Left kidney (tissue), 8 donors: Measurements from ENCODE around the gene POLR1F. TPM values are rescaled to one million over a fixed set of nuclear protein-coding genes. Genes with fewer than 3 reads are reported as not detected.
"Not testable (repeated sequence)": the region's sequence is repeated elsewhere in the genome, so short reads cannot be mapped to it uniquely, and the experiment has no call there.

Source experiments
- DNase-seq: peaks from one replicate; pipeline ENCODE4 v3.0.0-alpha.2; 2013
- long read RNA-seq, 8 donors: transcript quantifications; one replicate each; lab custom pipeline, GENCODE V29; 2026
- polyA plus RNA-seq: library from polyadenylated mRNA; unstranded; fragments of 120-200 nt; gene quantifications from one replicate; pipeline ENCODE4 v1.2.1, GENCODE V29; 2013; ENCODE audit not compliant: insufficient read length

The POLR1F gene
- 25.5 TPM for polyA plus RNA-seq
- long read RNA-seq, donor 1, transcript TWISTNB-202 (2 exons, 427 nt): minor isoform, 7 of 26 reads
- long read RNA-seq, donor 1, transcript TWISTNB-201 (4 exons, 3,942 nt): major isoform, 19 of 26 reads
- long read RNA-seq, donor 1, partial matches to known transcripts: 0 of 26 reads
- long read RNA-seq, donor 1, other reads (novel, unspliced or antisense): 0 of 26 reads
- long read RNA-seq, donor 2, transcript TWISTNB-201 (4 exons, 3,942 nt): major isoform, 15 of 19 reads
- long read RNA-seq, donor 2, partial matches to known transcripts: 0 of 19 reads
- long read RNA-seq, donor 2, other reads (novel, unspliced or antisense): 0 of 19 reads
- long read RNA-seq, donor 3, transcript TWISTNB-201 (4 exons, 3,942 nt): major isoform, 17 of 21 reads
- long read RNA-seq, donor 3, partial matches to known transcripts: 0 of 21 reads
- long read RNA-seq, donor 3, other reads (novel, unspliced or antisense): 0 of 21 reads
- long read RNA-seq, donor 4, partial matches to known transcripts: 0 of 3 reads
- long read RNA-seq, donor 4, other reads (novel, unspliced or antisense): 0 of 3 reads
- long read RNA-seq, donor 5, transcript TWISTNB-201 (4 exons, 3,942 nt): major isoform, 20 of 21 reads
- long read RNA-seq, donor 5, partial matches to known transcripts: 0 of 21 reads
- long read RNA-seq, donor 5, other reads (novel, unspliced or antisense): 0 of 21 reads
- long read RNA-seq, donor 6, transcript TWISTNB-201 (4 exons, 3,942 nt): major isoform, 19 of 24 reads
- long read RNA-seq, donor 6, transcript TWISTNB-202 (2 exons, 427 nt): minor isoform, 5 of 24 reads
- long read RNA-seq, donor 6, partial matches to known transcripts: 0 of 24 reads
- long read RNA-seq, donor 6, other reads (novel, unspliced or antisense): 0 of 24 reads
- long read RNA-seq, donor 7, transcript TWISTNB-201 (4 exons, 3,942 nt): major isoform, 26 of 32 reads
- long read RNA-seq, donor 7, transcript TWISTNB-202 (2 exons, 427 nt): minor isoform, 6 of 32 reads
- long read RNA-seq, donor 7, partial matches to known transcripts: 0 of 32 reads
- long read RNA-seq, donor 7, other reads (novel, unspliced or antisense): 0 of 32 reads
- long read RNA-seq, donor 8, transcript TWISTNB-201 (4 exons, 3,942 nt): major isoform, 10 of 12 reads
- long read RNA-seq, donor 8, partial matches to known transcripts: 0 of 12 reads
- long read RNA-seq, donor 8, other reads (novel, unspliced or antisense): 0 of 12 reads

GRCh38 chr7:19708397-19709248 is at the start of gene POLR1F:
TSS of gene POLR1F (minus strand) at chr7:19709037. CDS start at chr7:19709016, 21 bp downstream.
- DNase-seq: peak; percentile 98

- DNase-seq: peak; percentile 29
These were observed 45.8 kb upstream of the POLR1F start for GRCh38 chr7:19754521-19755116.

- DNase-seq: no peak
These were observed 43.2 kb upstream of the POLR1F start for GRCh38 chr7:19752020-19752419.

- no peak for DNase-seq
These were observed 40.8 kb upstream of the POLR1F start for GRCh38 chr7:19749658-19750057.

GRCh38 chr7:19747740-19748339 is 39.0 kb upstream of the POLR1F start:
- peak; percentile 14 for DNase-seq

- DNase-seq: no peak
These were observed 35.2 kb upstream of the POLR1F start for GRCh38 chr7:19744075-19744474.

- no peak for DNase-seq
These were observed 19.9 kb upstream of the POLR1F start for GRCh38 chr7:19728716-19729115.

GRCh38 chr7:19725770-19726169 is 16.9 kb upstream of the POLR1F start:
- no peak for DNase-seq

GRCh38 chr7:19715499-19715898 is 6.7 kb upstream of the POLR1F start:
- no peak for DNase-seq

GRCh38 chr7:19713676-19714075 is 4.8 kb upstream of the POLR1F start:
- DNase-seq: peak; percentile 39

- DNase-seq: no peak
These were observed 377 bp upstream of the POLR1F start for GRCh38 chr7:19709249-19709578.

- no peak for DNase-seq
These were observed 1.6 kb downstream of the POLR1F start for GRCh38 chr7:19707240-19707639.

GRCh38 chr7:19705663-19706062 is 3.2 kb downstream of the POLR1F start:
- DNase-seq: no peak

GRCh38 chr7:19701471-19701870 is 7.4 kb downstream of the POLR1F start:
- no peak for DNase-seq

- DNase-seq: no peak
These were observed 7.9 kb downstream of the POLR1F start for GRCh38 chr7:19700936-19701335.

- no peak for DNase-seq
These were observed 10.5 kb downstream of the POLR1F start for GRCh38 chr7:19698331-19698730.

GRCh38 chr7:19696926-19697325 is 11.9 kb downstream of the POLR1F start:
- no peak for DNase-seq

GRCh38 chr7:19692111-19692828 is 16.6 kb downstream of the POLR1F start:
- DNase-seq: no peak

- DNase-seq: no peak
These were observed 18.1 kb downstream of the POLR1F start for GRCh38 chr7:19690736-19691135.

- not testable (repeated sequence) for DNase-seq
These were observed 19.7 kb downstream of the POLR1F start for GRCh38 chr7:19689130-19689529.
